ENCODE measurements around the gene OLIG2.

OLIG2 gene

DNA sequence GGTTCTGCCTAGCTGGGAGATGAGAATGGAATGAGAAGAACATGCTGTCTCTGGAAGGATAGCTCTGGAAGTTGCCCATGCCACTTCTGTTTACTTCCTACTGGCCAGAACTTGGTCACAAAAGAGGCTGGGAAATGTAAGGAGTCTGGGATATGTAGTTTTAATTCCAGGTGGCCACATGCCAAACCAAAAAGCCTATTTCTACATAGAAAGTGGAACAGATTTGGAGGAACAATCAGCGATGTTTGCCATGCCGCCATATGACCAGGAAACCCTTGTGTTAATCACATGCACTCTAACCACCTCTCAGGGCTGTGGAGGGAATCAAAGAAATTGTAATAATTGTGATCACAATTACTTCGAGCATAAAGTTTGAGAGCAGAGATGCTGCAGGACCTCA is 10.0 kb upstream of the OLIG2 start:
- H3K4me3 ChIP-seq (replicated peaks; ENCODE audit: insufficient read depth, low read length): no peak overlapping the region
- no peak for DNase-seq (ENCODE audit: low read depth in 1 of 2, low spot score in 1 of 2)
- H3K27ac ChIP-seq (replicated peaks): no peak overlapping the region
- H3K27me3 ChIP-seq (ENCODE audit: insufficient read depth, poor library complexity, severe bottlenecking): no peaks in the 10 kb centered on the region
- TF ChIP-seq, protein P1, sequence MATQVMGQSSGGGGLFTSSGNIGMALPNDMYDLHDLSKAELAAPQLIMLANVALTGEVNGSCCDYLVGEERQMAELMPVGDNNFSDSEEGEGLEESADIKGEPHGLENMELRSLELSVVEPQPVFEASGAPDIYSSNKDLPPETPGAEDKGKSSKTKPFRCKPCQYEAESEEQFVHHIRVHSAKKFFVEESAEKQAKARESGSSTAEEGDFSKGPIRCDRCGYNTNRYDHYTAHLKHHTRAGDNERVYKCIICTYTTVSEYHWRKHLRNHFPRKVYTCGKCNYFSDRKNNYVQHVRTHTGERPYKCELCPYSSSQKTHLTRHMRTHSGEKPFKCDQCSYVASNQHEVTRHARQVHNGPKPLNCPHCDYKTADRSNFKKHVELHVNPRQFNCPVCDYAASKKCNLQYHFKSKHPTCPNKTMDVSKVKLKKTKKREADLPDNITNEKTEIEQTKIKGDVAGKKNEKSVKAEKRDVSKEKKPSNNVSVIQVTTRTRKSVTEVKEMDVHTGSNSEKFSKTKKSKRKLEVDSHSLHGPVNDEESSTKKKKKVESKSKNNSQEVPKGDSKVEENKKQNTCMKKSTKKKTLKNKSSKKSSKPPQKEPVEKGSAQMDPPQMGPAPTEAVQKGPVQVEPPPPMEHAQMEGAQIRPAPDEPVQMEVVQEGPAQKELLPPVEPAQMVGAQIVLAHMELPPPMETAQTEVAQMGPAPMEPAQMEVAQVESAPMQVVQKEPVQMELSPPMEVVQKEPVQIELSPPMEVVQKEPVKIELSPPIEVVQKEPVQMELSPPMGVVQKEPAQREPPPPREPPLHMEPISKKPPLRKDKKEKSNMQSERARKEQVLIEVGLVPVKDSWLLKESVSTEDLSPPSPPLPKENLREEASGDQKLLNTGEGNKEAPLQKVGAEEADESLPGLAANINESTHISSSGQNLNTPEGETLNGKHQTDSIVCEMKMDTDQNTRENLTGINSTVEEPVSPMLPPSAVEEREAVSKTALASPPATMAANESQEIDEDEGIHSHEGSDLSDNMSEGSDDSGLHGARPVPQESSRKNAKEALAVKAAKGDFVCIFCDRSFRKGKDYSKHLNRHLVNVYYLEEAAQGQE (IDR thresholded peaks at IDR 0.05; ENCODE audit: insufficient replicate concordance, low read depth): no peak

DNA sequence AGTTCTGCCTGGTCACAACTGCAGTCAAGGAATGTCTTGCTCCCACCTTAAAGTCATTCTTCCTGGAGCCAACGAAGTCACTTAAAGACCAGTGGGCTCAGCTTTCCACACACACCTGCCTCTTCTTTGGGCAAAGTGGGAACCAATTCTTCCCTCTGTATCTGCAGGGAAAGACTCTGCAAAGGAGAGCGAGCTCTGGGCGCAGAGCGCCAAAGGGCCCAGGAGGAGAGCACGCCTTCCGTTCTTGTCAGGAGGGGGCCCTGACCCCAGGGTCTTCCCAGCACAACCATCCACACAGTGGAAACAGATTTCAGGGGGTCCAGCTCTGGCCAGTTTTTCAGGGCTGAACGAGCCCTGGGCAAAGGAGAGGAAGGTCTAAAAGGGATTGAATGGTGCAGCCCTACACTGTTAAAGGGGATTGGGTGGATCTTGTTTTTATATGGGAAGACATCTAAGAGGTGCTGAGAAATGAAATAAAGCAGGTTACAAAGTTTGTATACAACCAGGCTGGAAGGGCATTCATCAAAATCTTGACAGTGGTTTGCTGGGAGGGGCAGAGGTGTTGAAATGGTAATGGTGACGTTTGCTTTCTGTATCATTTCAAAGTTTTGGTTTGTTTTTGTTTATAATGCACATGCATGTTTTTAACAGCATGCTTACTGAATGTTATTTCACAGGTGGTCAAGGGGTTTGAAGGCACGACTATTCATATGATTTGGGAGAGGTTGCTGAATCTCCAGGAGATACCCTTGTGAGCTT is 6.8 kb upstream of the OLIG2 start:
- no peak for DNase-seq (ENCODE audit: low read depth in 1 of 2, low spot score in 1 of 2)
- TF ChIP-seq GABPA (IDR thresholded peaks at IDR 0.05; ENCODE audit: low read depth) (no peak), SPI1 (IDR thresholded peaks at IDR 0.05; ENCODE audit: borderline replicate concordance, low read depth) (no peak), POLR2AphosphoS5 (IDR thresholded peaks at IDR 0.05; ENCODE audit: low read depth) (no peak)
- TF ChIP-seq, protein P1 (IDR thresholded peaks at IDR 0.05; ENCODE audit: insufficient replicate concordance, low read depth): no peak
- TF ChIP-seq, protein P2, sequence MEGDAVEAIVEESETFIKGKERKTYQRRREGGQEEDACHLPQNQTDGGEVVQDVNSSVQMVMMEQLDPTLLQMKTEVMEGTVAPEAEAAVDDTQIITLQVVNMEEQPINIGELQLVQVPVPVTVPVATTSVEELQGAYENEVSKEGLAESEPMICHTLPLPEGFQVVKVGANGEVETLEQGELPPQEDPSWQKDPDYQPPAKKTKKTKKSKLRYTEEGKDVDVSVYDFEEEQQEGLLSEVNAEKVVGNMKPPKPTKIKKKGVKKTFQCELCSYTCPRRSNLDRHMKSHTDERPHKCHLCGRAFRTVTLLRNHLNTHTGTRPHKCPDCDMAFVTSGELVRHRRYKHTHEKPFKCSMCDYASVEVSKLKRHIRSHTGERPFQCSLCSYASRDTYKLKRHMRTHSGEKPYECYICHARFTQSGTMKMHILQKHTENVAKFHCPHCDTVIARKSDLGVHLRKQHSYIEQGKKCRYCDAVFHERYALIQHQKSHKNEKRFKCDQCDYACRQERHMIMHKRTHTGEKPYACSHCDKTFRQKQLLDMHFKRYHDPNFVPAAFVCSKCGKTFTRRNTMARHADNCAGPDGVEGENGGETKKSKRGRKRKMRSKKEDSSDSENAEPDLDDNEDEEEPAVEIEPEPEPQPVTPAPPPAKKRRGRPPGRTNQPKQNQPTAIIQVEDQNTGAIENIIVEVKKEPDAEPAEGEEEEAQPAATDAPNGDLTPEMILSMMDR (IDR thresholded peaks at IDR 0.05; ENCODE audit: insufficient read depth, low read length): no peak
- Histone ChIP-seq H3K27ac (replicated peaks) (no peak overlapping the region), H3K27me3 (ENCODE audit: insufficient read depth, poor library complexity, severe bottlenecking) (no peaks in the 10 kb centered on the region), H3K4me3 (replicated peaks; ENCODE audit: insufficient read depth, low read length) (no peak overlapping the region)

DNA sequence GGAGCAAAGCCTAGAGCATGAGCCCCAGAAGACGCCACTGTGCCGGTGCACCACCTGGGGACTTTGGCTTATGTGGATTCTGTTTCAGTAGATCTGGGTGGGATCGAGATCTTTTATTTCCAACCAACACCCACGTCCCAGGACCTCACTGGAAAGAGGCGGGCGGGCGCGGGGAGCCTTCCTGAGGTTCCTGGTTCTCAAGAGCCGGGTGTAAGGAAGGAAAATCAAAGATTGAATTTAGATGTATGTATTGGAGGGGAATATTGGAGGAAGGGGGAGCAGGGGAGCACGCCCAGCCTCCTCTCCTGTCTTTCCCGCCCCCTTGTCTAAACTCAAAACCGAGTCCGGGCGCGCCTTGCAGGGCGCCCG is 6.2 kb upstream of the OLIG2 start:
- H3K27ac ChIP-seq (replicated peaks): no peak overlapping the region
- H3K4me3 ChIP-seq (replicated peaks; ENCODE audit: insufficient read depth, low read length): no peak overlapping the region
- H3K27me3 ChIP-seq (ENCODE audit: insufficient read depth, poor library complexity, severe bottlenecking): no peaks in the 10 kb centered on the region
- no peak for DNase-seq (ENCODE audit: low read depth in 1 of 2, low spot score in 1 of 2)
- TF ChIP-seq, protein P2 (IDR thresholded peaks at IDR 0.05; ENCODE audit: insufficient read depth, low read length): no peak
- TF ChIP-seq GABPA (IDR thresholded peaks at IDR 0.05; ENCODE audit: low read depth): no peak
- no peak for TF ChIP-seq POLR2AphosphoS5 (IDR thresholded peaks at IDR 0.05; ENCODE audit: low read depth)
- no peak for TF ChIP-seq SPI1 (IDR thresholded peaks at IDR 0.05; ENCODE audit: borderline replicate concordance, low read depth)
- TF ChIP-seq, protein P1 (IDR thresholded peaks at IDR 0.05; ENCODE audit: insufficient replicate concordance, low read depth): no peak
